ENCODE measurements around the gene THSD4.

Gene THSD4

DNA sequence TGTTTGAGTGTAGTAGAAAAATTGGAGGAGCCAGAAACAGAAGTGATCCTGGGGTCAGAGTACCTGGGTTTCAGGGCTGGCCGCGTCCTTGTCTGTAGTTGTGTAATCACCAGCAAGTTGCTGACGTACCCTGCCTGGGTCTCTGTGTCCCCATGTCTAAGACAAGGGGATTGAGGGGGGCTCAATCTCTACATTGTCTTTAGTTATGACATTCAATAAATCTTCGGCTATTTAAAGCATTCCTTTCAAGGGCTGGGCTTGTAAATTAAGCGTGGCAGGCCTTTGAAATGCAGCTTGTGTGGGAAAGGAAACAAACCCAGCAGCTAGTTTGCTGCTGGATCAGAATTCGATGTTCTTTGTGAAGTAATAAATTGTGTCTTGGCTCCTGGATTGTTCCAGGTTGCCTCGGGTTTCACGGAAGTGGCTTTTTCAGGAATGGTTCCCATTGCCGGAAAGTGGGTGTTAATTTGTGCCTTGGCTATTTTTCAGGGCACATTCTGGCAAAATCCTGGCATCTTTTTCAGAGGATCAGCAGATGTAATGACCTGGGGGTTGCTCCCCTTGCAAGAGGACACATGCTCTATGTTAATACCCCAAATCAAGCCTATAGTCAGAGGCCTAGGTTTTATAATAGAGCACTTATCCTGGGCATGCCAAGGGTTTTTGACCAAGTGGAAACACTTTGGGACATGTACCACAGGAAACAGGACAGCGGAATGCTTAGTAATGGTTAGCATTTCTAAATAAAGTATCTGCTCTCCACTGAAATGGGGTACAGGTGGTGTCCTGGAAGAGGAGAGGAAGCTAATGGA, 400.3 kb downstream of the THSD4 start:
- DNase-seq = no peak

DNA sequence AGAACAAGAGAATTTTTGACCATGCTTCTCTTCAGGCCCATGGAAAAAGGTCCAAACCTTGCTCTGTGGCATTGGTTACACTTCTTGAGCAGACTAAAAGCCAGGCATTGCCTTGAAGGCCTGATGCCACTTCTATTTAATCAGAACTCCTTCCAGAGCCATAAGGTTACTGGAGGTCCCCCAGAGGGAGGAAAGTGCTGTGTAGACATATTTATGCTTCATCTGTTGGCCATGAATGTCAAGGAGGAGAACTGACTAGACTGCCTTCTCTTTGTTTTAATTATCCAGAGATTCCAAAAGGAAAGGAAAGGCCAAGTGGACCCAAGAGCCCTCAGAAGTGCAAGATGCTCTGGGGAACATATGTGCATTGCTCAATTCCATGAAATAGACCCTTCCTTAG, 402.5 kb downstream of the THSD4 start:
- no peak for DNase-seq

DNA sequence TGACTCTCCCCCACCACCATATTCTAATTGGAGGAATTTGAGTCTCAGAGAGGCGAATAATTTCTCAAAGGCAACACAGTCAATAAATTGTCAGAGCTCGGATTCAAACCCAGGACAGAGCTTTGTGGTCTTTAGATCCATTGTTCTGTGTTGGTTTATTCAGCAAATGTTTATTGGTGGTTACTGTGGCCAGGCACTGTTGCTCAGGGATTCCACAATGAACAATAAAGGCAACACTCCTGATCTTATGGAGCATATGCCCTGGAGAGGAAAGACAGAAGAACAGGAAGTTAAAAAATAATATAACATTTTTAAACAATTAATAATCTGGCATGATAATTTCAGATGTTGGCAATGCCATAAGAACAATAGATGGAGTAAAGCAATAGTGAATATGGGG, 403.4 kb downstream of the THSD4 start:
- no peak for DNase-seq

DNA sequence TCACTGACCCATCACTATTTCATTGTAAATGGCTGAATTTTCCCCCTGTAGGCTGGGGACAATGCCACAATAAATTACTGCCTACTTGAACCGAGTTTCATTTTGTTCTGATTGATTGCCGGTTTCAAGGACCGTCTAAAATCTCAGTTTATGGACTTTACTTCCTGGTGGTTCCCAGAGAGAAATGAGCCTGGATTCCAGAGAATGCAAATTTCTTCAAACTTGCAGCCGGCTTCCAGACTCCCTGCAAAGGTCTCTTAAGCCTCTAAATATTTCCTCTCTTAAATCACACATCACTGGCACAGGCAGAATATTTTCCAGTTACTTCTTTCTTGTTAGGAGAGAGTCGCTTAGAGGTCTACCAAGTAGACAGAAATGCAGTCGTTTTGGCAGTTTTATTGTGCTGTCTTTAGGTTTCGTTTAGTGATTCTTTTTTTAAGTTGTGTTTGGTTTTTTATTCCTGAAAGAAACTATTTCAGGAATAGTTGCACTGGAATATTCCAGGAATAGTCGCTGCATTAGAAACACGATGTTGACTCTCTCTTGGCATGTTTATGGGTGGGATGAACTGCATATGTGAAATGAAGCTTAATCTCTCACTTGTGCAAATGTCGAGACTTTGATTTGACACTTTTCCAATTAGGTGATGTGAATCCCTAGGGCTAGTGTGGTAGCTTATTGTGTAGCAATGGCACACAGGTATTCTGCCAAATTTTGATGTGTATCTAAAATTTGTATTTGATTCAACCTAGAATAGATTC, 411.0 kb downstream of the THSD4 start:
- DNase-seq = no peak

DNA sequence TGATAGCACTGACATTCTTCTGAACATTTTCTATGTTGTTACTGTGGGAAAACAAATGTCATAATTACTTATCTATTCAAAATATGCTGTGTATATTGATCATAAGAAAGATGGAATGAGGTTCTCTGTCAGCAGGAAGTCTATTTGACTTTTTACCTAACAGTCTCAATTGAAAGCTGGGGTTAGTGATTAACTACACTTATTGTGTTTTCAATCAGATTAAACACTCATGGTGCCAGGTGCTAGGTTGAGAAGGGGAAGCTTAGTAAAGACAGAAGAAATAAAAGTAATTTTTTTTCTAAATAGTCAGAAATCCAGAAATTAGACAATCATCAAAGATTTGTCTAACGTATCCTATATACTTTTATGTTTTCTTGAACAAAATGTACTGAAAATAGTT, 414.1 kb downstream of the THSD4 start:
- DNase-seq = no peak

DNA sequence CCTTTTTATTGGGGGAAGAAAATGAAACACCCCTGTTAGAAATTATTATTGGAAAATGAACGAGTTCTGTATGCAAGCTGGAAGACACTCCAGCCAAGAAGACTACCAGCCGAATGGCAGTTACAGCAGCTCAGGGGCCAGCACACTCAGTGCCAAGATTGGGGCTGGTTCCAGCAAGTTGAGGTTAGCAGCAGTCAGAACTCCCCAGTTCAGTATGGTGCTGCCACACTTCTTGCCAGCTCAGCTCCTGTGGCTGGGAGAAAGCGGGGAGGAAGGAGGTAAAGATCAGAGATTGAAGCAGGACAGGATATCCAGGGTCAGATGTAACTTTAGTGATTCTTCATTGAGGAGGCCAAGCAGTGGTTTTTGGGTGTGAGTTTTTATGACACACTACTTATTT, 414.8 kb downstream of the THSD4 start:
- no peak for DNase-seq

DNA sequence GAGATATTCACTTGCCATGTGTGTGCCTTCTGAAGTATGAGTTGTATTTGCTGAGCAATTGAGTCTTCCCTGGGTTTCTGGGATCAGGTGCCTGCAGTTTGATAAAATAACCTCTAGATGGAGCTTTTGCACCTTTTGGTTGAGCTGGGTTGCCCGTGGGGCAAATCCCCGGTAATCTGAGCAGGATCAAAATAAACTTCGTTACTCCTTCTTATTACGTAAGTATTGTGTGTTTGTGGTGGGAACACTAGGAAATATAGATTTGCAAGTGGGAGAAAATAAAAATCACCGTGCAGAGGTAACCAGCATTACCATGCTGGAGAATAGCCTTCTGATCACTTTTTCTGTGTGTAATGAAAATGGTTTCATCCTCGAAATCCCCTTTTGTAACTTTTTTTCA, 417.7 kb downstream of the THSD4 start:
- DNase-seq = peak; percentile 19

DNA sequence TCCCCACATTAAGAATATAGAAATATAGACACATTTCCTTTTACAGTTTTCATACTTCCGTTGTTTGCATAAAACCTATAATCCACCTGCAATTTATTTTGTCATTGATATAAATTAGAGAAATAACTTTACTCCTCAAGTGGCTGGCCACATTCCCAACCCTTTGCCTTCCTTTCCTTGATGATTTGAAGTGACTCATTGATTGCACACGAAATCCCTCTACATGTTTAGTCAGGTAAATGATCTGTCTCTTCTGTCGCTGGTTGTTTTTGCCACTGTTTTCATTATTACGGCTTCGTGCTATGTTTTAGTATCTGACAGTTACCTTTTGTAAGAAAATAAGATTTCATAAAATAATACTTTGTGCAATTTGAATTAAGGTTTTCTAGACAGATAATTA, 422.9 kb downstream of the THSD4 start:
- DNase-seq = no peak

DNA sequence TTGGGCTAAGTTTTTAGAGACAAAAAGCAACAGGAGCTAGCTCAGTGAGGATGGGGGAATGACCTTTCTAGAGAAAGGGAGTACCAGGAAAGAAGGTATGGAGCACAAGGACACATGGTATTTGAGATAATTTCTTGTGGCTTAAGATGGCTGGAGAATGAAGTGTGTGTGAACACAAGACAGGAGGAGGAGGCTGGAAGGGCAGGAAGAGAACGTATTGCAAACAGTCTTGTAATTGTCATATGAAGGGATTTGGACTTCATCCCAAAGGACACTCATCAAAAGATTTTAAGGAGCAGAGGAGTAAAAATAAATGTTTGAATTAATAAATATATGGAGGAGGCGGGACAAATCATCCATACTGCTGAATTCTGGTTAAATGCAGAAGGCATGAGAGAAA, 426.5 kb downstream of the THSD4 start:
- DNase-seq = no peak

DNA sequence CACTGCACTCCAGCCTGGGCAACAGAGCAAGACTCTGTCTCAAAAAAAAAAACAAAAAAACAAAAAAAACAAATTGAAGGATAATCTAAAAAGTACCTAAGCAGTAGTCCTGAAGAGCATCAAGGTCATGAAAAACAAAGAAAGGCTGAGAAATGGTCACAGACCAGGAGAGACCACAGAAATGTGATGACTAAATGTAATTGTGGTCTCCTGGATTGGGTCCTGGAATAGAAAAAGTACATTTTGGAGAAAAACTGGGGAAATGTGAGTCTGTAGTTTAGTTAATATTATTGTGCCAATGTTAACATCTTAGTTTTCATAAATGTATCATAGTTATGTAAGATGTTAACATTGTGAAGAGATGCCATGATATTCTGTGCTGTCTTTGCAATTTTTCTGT, 427.6 kb downstream of the THSD4 start:
- DNase-seq = no peak

DNA sequence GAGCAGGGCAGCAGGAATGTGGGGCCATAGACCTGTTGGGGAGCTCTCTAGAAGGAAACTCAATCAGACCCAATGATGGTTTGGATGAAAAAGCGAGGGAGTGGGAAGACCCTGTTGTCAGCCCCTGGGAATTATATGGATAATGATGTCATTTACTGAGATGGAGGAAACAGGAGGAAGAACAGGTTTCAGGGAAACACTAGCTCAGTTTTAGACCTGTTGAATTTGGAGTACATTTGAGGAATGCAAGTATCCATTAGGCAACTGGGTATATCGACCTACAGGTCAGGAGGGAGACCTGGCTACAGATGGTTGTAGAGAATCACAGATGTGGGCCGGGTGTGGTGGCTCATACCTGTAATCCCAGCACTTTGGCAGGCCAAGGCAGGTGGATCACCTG, 428.1 kb downstream of the THSD4 start:
- no peak for DNase-seq

DNA sequence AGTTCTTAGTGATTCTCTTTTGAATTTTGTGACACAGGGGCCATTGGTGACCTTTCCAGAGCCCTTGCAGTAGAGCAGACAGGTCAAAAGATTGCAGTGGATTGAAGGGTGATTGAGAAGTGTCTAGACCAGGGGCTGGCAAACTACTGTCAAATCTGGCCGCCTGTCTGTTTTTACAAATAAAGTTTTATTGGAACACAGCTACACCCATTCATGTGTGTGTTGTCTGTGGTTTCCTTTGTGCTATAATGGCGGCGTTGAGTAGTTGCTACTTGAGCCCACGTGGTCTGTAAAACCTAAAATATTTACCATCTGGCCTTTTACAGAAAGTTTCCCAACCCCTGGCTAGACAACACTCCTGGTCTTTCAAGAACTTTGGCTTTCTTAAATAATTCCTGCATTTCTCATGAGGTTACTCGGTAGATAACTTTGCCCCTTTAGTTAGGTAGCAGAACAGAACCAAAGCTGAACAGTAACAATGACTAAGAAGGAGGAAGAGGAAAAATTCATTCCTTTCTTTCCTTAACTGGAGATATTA, 430.0 kb downstream of the THSD4 start:
- DNase-seq = no peak

DNA sequence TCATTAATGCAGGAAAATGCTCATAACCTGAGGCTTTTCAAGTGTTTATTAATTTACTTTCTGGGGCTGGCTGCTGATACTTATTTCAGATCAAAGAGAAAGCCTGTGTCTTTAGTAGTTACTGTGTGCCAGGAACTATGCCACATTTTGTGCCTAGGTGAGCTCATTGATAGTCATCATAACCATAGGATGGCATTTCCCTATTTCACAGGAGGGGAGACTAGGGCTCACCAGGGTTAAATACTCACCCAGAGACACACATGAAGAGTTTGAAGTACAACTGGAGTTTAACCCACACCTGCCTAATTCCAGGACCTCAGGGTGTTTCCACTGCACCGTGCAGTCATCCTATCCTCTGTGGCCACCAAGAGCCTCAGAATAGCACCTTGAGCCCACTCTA, 430.7 kb downstream of the THSD4 start:
- DNase-seq = no peak

DNA sequence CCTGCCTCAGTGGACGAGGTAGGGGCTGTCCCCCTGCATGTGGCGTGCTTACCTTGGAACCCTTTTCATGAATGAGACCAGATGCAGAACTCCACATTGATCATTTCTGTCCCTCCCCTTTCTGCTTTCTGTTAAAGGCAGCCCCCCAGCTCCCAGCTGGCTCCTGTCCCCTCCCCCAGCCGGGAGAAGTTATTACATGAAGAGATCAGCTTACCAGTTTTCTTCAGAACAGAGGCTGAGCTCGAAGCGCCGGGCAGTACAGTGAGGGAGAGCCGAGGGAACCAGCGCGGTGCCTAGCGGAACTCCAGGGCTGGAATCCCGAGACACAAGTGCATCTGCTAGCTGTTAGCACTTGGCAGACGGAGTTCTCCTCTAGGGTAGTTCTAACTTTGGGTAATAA, 431.7 kb downstream of the THSD4 start:
- no peak for DNase-seq

DNA sequence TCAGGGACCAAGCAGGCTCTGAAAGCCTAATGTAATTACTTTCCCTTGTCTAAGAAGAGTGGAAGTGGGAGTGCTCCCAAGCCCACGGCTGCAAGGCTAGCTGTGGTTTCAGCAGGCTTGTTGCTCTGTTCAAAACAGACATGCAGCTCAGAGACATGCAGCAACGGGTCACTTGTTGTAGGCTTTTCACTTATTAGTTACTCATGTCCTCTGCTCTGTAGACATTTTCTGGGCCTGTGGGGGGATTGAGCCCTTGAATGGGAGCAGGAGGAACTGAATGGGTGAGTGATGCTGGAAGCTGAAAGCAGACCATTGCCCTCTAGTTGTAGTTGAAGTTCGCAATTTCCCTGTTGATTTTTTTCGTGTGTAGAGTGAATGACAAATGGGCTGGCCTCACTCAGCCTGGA, 433.1 kb downstream of the THSD4 start:
- no peak for DNase-seq

DNA sequence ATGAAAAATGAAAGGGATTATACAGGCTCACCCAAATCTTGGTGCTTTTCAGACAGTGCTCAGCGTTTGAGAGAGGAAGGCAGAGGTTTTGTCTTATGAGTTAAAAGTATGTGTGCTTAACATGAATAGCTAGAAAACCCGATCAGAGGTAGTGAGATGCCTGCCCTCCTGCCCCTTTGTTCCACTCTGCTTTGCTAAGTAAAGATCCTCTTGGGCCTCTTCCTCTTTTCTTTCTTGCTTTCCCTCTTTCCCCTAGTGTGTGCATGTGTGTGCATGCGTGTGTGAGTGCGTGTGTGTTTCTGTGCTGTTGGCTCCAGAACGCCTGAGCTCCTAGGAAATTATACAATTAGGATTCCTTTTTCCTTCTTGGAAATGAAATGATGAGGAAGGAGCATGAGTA, 433.8 kb downstream of the THSD4 start:
- no peak for DNase-seq

DNA sequence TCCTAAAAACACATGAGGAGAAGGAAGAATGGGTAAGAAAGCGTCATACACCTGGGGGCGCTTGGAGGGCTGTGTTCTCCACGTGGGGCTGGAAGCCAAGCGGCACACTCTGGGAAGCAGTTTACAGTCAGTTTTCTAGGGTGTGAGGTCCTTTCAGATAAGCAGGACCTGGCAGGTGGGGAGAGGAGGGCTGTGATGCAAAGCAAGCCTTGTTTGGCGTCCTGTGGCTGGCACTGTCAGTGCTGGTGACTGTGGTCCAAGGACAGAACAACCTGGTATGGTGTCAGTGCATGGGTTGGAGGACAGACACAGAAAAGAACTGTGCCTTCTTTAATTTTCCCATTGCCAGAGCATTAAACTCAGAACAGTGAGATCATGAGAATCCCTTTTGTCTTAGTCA, 434.4 kb downstream of the THSD4 start:
- no peak for DNase-seq

DNA sequence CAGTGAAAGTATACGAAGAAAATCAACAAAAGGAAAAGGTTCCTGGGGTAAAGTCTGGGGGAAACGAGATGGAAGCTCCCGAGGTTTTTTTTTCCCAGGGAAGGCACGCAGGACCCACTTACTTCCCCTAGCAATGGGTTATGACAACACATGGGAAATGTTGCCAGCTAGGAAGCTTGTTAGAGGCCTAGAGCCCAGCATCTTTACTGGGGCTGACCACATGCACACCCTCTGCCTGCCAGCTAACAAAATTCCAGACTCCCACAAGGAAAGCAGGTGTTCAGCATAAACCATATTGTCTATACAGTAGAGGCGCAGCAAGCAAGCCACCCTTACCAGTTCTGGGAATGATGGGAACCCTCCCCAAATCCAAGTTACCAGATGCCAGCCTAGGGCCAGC, 436.3 kb downstream of the THSD4 start:
- DNase-seq = no peak

DNA sequence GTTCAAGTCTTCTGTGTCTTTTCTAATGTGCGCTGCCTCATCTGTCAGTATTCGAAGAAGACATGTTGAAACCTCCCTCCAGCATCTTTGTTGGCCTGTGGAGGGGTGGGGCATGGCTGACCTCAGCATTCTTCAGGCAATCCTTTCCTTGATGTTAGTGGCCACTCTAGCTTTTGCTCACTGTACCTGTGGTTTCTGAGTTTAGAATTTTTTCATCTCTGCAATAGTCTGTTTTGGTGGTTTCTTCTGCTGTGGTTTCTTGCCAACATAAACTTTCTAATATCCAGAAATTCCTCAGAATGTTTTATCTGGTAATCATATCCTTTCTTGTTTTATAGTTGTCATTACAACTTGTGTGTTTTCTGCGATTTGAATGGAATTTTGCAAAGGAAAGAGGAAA, 443.8 kb downstream of the THSD4 start:
- no peak for DNase-seq

DNA sequence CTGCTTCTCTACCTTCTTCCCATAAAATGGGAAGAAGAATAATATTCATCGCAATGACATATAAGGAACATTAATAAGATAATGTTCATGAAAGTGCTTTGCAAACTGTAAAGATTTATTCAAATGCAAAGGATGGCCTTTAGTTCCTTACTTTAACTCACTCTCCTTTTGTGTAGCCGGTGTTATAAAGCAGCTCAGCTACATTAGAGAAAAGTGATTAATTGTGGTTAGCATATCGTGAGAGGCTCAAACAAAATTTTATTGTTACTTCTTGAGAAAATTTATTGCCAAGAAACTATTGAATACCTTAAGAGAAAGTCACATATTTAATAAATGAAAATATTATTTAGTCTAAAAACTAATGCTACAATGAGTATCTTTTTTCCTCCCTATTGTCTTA, 444.3 kb downstream of the THSD4 start:
- DNase-seq = no peak

DNA sequence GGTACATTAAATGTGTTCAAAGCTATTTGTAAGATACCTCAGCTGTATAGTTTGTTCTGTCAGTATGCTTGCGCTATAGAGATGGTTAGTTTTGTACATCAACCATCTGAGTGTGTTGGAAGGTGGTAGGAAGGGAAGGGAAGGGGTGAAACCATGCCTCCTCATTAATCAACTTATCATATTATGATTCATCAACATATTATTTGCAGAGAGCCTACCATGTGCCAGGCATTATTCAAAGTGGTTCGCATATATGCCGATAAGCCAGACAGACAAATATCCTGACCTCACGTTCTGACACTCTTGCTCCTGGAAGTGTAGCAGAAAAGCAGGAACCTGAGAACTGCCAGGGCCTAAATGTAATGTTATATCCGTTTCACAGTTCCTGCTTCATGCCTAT, 447.0 kb downstream of the THSD4 start:
- DNase-seq = no peak

DNA sequence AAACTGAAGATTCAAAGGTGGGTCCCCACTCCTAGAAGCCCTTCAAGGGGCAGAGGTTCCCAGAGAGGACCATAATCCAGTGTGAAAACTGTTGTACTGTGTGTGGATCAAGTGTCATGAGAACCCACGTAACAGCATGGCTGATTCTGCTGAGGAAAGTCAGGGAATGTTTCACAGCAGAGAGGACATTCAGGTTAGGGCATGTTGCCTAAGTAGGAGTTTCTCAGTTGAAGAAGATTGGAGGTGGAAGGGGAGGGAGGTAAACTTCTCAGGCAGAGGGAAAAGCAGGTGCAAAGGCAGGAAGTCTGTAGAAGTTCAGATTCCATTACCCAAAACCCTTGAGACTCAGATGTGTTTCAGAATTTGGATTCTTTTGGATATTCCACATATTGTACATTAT, 448.9 kb downstream of the THSD4 start:
- DNase-seq = no peak

DNA sequence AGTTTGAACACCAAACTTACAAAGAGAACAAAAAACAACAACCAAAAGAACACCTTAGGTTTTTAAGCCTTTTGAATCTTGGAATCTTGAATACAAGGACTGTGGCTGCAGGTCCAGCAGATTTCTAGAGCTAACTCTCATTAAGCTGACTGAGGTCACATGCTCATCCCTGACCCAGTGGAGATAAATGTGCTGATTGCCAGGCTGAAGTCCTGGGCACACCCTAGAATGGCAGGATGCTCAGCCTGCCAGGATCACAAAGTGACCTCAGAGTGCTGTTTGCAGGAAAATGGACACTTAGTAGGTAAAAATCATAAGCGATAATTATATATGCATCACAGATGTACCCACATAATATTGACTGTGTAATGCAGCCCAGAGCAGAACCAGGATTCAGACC, 449.7 kb downstream of the THSD4 start:
- no peak for DNase-seq

DNA sequence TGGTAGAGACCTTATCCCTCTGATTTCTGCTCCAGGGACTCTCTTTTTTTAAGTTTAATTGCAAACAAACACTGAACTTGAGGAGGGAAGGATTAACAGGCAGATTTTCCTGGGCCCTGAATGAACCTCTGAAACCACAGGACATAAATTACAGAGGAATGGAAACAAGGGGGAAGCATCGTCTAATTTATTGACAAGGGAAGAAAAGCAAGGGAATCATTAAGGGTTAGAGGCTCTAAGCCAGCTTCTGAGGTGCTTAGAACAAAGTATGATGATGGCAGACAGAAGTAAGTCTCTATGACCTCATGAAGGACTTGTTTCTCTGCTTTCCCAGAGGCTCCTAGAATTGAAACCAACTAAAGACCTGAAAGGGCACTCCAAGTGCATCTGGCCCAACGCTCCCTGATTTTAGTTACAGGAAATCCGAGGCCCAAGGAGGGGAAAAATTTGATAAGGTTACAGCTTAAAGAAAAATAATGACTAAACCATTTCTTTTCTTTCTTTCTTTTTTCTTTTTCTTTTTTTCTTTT, 450.4 kb downstream of the THSD4 start:
- no peak for DNase-seq
